Measurements from ENCODE around the gene ZNF182.

- TF ChIP-seq REPIN1 (tag by site-specific recombination; IDR thresholded peaks at IDR 0.05; ENCODE audit: low read depth) (no peak), ZBTB7A (tag by site-specific recombination; IDR thresholded peaks at IDR 0.05; ENCODE audit: low read depth) (no peak), WT1 (tag by site-specific recombination; IDR thresholded peaks at IDR 0.05) (no peak), ZNF202 (tag by site-specific recombination; IDR thresholded peaks at IDR 0.05; ENCODE audit: borderline replicate concordance) (no peak), GFI1B (tag by site-specific recombination; IDR thresholded peaks at IDR 0.05) (no peak), ZFP69B (tag by site-specific recombination; IDR thresholded peaks at IDR 0.05) (no peak)
- TF ChIP-seq, protein P1, sequence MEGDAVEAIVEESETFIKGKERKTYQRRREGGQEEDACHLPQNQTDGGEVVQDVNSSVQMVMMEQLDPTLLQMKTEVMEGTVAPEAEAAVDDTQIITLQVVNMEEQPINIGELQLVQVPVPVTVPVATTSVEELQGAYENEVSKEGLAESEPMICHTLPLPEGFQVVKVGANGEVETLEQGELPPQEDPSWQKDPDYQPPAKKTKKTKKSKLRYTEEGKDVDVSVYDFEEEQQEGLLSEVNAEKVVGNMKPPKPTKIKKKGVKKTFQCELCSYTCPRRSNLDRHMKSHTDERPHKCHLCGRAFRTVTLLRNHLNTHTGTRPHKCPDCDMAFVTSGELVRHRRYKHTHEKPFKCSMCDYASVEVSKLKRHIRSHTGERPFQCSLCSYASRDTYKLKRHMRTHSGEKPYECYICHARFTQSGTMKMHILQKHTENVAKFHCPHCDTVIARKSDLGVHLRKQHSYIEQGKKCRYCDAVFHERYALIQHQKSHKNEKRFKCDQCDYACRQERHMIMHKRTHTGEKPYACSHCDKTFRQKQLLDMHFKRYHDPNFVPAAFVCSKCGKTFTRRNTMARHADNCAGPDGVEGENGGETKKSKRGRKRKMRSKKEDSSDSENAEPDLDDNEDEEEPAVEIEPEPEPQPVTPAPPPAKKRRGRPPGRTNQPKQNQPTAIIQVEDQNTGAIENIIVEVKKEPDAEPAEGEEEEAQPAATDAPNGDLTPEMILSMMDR (tag by site-specific recombination; IDR thresholded peaks at IDR 0.05): no peak
Measured at GRCh38 chrX:48030237-48030636, 26.4 kb upstream of the ZNF182 start.
